HEK293 (cell line): ENCODE data around the gene BTBD6.

Experiments used
- CTCF ChIA-PET: fragments of 350-600 bp; formaldehyde crosslinking; extraction: SDS; loops from one replicate; lab custom pipeline; 2021; ENCODE audit warnings: antibody characterized with exemption; lab: Yijun Ruan, JAX
- POLR2A ChIA-PET: fragments of 300-600 bp; formaldehyde crosslinking; extraction: SDS; loops from one replicate; lab custom pipeline; 2020; ENCODE audit warnings: antibody characterized with exemption, inconsistent platforms; lab: Yijun Ruan, JAX
- H3K27ac ChIP-seq: fragments of 200-500 bp; sonication (Bioruptor generic); 2 replicates; pipeline ENCODE4 v1.5.1; 2014; ENCODE audit warnings: low read depth, low read length, control low read depth, inconsistent platforms; ENCODE audit errors: extremely low read depth
- H3K36me3 ChIP-seq, 2 experiments: fragments of 200-500 bp in 1 of 2; sonication (Bioruptor generic) in 1 of 2; 1 replicate in 1 of 2; 2 replicates in 1 of 2; pipeline ENCODE4 v1.5.1; 2014 to 2017; ENCODE audit warnings: inconsistent platforms in 2 of 2, low read length in 2 of 2; ENCODE audit not compliant: control insufficient read depth in 2 of 2, insufficient read depth in 1 of 2
- H3K4me1 ChIP-seq: fragments of 200-500 bp; sonication (Bioruptor generic); 2 replicates; pipeline ENCODE4 v1.5.1; 2014; ENCODE audit warnings: mild to moderate bottlenecking, low read length, inconsistent platforms; ENCODE audit not compliant: control insufficient read depth, insufficient read depth
- H3K4me3 ChIP-seq: 2 replicates; pipeline ENCODE4 v1.5.1; 2011; ENCODE audit warnings: low read depth, mild to moderate bottlenecking, control low read depth, low read length, moderate library complexity
- H3K9me3 ChIP-seq: fragments of 200-500 bp; sonication (Bioruptor generic); 2 replicates; pipeline ENCODE4 v1.5.1; 2014; ENCODE audit warnings: low read depth, low read length, inconsistent platforms; ENCODE audit not compliant: control insufficient read depth, insufficient read depth
- BCL11A ChIP-seq: fragments of 450-650 bp; formaldehyde crosslinking; IDR thresholded peaks from 2 replicates; pipeline ENCODE4 v1.5.1; 2016; ENCODE audit warnings: low read depth, missing biosample characterization, missing genetic modification characterization
- GFI1B ChIP-seq: fragments of 450-650 bp; formaldehyde crosslinking; IDR thresholded peaks from 2 replicates; pipeline ENCODE4 v1.5.1; 2016; ENCODE audit warnings: missing biosample characterization, missing genetic modification characterization
- GLI2 ChIP-seq: fragments of 450-650 bp; formaldehyde crosslinking; IDR thresholded peaks from 2 replicates; pipeline ENCODE4; 2017; ENCODE audit warnings: missing biosample characterization, missing genetic modification characterization, low read depth, borderline replicate concordance
- KLF9 ChIP-seq: fragments of 450-650 bp; formaldehyde crosslinking; IDR thresholded peaks from 2 replicates; pipeline ENCODE4 v1.5.1; 2016; ENCODE audit warnings: missing biosample characterization, missing genetic modification characterization, low read depth
- WT1 ChIP-seq: fragments of 450-650 bp; formaldehyde crosslinking; IDR thresholded peaks from 2 replicates; pipeline ENCODE4 v1.5.1; 2016; ENCODE audit warnings: missing biosample characterization, missing genetic modification characterization
- YY1 ChIP-seq: fragments of 450-650 bp; formaldehyde crosslinking; IDR thresholded peaks from 2 replicates; pipeline ENCODE4 v1.5.1; 2018; ENCODE audit warnings: missing biosample characterization, missing genetic modification characterization
- ZFHX2 ChIP-seq: fragments of 450-650 bp; formaldehyde crosslinking; conservative IDR thresholded peaks from 2 replicates; pipeline ENCODE4 v1.5.1; 2016; ENCODE audit warnings: missing biosample characterization, missing genetic modification characterization
- ZNF18 ChIP-seq: fragments of 450-650 bp; formaldehyde crosslinking; IDR thresholded peaks from 2 replicates; pipeline ENCODE4 v1.5.1; 2016; ENCODE audit warnings: missing biosample characterization, missing genetic modification characterization
- ZNF302 ChIP-seq: fragments of 450-650 bp; formaldehyde crosslinking; IDR thresholded peaks from 2 replicates; pipeline ENCODE4 v1.5.1; 2016; ENCODE audit warnings: missing biosample characterization, missing genetic modification characterization, low read depth
- ZNF510 ChIP-seq: fragments of 450-650 bp; formaldehyde crosslinking; IDR thresholded peaks from 2 replicates; pipeline ENCODE4 v1.5.1; 2018; ENCODE audit warnings: mild to moderate bottlenecking, missing genetic modification characterization, missing biosample characterization; ENCODE audit not compliant: insufficient replicate concordance
- ZNF529 ChIP-seq: fragments of 450-650 bp; formaldehyde crosslinking; IDR thresholded peaks from 2 replicates; pipeline ENCODE4 v1.5.1; 2017; ENCODE audit warnings: missing genetic modification characterization, missing biosample characterization; ENCODE audit not compliant: insufficient replicate concordance
- ZNF600 ChIP-seq: fragments of 450-650 bp; formaldehyde crosslinking; IDR thresholded peaks from 2 replicates; pipeline ENCODE4 v1.5.1; 2016; ENCODE audit warnings: missing biosample characterization, missing genetic modification characterization
- ZNF610 ChIP-seq: fragments of 450-650 bp; formaldehyde crosslinking; IDR thresholded peaks from 2 replicates; pipeline ENCODE4 v1.5.1; 2016; ENCODE audit warnings: missing biosample characterization, missing genetic modification characterization, borderline replicate concordance
- ZNF692 ChIP-seq: fragments of 450-650 bp; formaldehyde crosslinking; IDR thresholded peaks from 2 replicates; pipeline ENCODE4 v1.5.1; 2016; ENCODE audit warnings: missing biosample characterization, missing genetic modification characterization
- ZNF768 ChIP-seq: fragments of 450-650 bp; formaldehyde crosslinking; IDR thresholded peaks from 2 replicates; pipeline ENCODE4 v1.5.1; 2018; ENCODE audit warnings: missing biosample characterization, mild to moderate bottlenecking, missing genetic modification characterization
- ZNF830 ChIP-seq: fragments of 450-650 bp; IDR thresholded peaks from 2 replicates; pipeline ENCODE4 v1.5.0; 2018; ENCODE audit warnings: missing biosample characterization, missing genetic modification characterization, low read depth, mild to moderate bottlenecking, moderate library complexity

The BTBD6 gene

GRCh38 chr14:105208738-105209075 lies 39.6 kb upstream of the BTBD6 start (continued):
- TF ChIP-seq ZNF510 (tag by site-specific recombination) (no peak), YY1 (tag by site-specific recombination) (no peak), GFI1B (tag by site-specific recombination) (no peak), GLI2 (tag by site-specific recombination) (no peak)

- ChIA-PET POLR2A (no interaction called here), CTCF (interaction anchor here (2.4 kb wide), 1 partner anchor 143 kb away, joined by 9 read pairs; no protein-coding TSS in a partner anchor)
These were observed 39.2 kb upstream of the BTBD6 start for GRCh38 chr14:105209091-105209490.

GRCh38 chr14:105209646-105210045 lies 38.7 kb upstream of the BTBD6 start:
- ChIA-PET CTCF (interaction anchor here (2.4 kb wide), 1 partner anchor 142 kb away, joined by 9 read pairs; no protein-coding TSS in a partner anchor), POLR2A (no interaction called here)
- no peaks in the 10 kb centered on the region for H3K9me3 ChIP-seq
- H3K4me1 ChIP-seq = no peaks in the 10 kb centered on the region
- no peak overlapping the region for H3K27ac ChIP-seq
- H3K36me3 ChIP-seq = peaks cover 0 to 31% of the 10 kb centered on the region in 2 experiments; a peak in 1 of 3 replicates
- TF ChIP-seq ZNF768 = no peak
- no peak for TF ChIP-seq WT1 (tag by site-specific recombination)
- no peak overlapping the region for H3K4me3 ChIP-seq

More at GRCh38 chr14:105209091-105209490, 39.2 kb upstream of the BTBD6 start:
- Histone ChIP-seq H3K36me3 (peaks cover 0 to 29% of the 10 kb centered on the region in 2 experiments; a peak in 1 of 3 replicates), H3K4me1 (no peaks in the 10 kb centered on the region), H3K27ac (no peak overlapping the region), H3K9me3 (no peaks in the 10 kb centered on the region), H3K4me3 (no peak overlapping the region)
- TF ChIP-seq ZNF692 (tag by site-specific recombination) (no peak), GLI2 (tag by site-specific recombination) (no peak), ZFHX2 (tag by site-specific recombination) (no peak), ZNF830 (tag by site-specific recombination) (no peak)

GRCh38 chr14:105210266-105211025 lies 37.9 kb upstream of the BTBD6 start:
- ChIA-PET CTCF (no interaction called here), POLR2A (no interaction called here)

GRCh38 chr14:105211086-105211757 lies 37.1 kb upstream of the BTBD6 start:
- ChIA-PET CTCF (no interaction called here), POLR2A (no interaction called here)
- Histone ChIP-seq H3K4me3 (no peak overlapping the region), H3K9me3 (no peaks in the 10 kb centered on the region), H3K27ac (no peak overlapping the region), H3K4me1 (no peaks in the 10 kb centered on the region), H3K36me3 (peaks cover 0 to 44% of the 10 kb centered on the region in 2 experiments; a peak in 1 of 3 replicates)
- TF ChIP-seq ZNF600 (tag by site-specific recombination) = no peak
- TF ChIP-seq ZNF18 (tag by site-specific recombination) = no peak
- TF ChIP-seq ZNF610 = no peak
- TF ChIP-seq KLF9 = no peak
- no peak for TF ChIP-seq BCL11A
- no peak for TF ChIP-seq ZNF529 (tag by site-specific recombination)

More at GRCh38 chr14:105210266-105211025, 37.9 kb upstream of the BTBD6 start:
- TF ChIP-seq ZNF302 = no peak
- Histone ChIP-seq H3K36me3 (peaks cover 0 to 36% of the 10 kb centered on the region in 2 experiments; a peak in 1 of 3 replicates), H3K27ac (no peak overlapping the region), H3K4me1 (no peaks in the 10 kb centered on the region), H3K4me3 (no peak overlapping the region), H3K9me3 (no peaks in the 10 kb centered on the region)
